Stimulated activated memory B cell treated with anti-CD40 and anti-IgM and Interleukin-4, amounts not matched to agents 10 μg/mL and 1 μg/mL and 100 μg/mL, for 72 hours (primary cell): ENCODE data around the gene CAB39.
"Not testable (repeated sequence)": the region's sequence is repeated elsewhere in the genome, so short reads cannot be mapped to it uniquely, and the experiment has no call there.

Experiments used
- ATAC-seq: fragments of 150-1000 bp; cut with Tn5 transposase; 2 replicates; pipeline ENCODE4 v1.10.0; 2021
- H3K27ac Mint-ChIP-seq: one replicate; pipeline ENCODE4 v1.8.0; 2022; ENCODE audit warnings: mild to moderate bottlenecking, mixed read lengths
- H3K27me3 Mint-ChIP-seq: one replicate; pipeline ENCODE4 v1.8.0; 2022; ENCODE audit warnings: mixed read lengths
- H3K36me3 Mint-ChIP-seq: one replicate; pipeline ENCODE4 v1.8.0; 2022; ENCODE audit warnings: mixed read lengths
- H3K4me1 Mint-ChIP-seq: one replicate; pipeline ENCODE4 v1.8.0; 2022; ENCODE audit warnings: mixed read lengths
- H3K4me3 Mint-ChIP-seq: one replicate; pipeline ENCODE4 v1.8.0; 2022; ENCODE audit warnings: mild to moderate bottlenecking, moderate library complexity, mixed read lengths
- H3K9me3 Mint-ChIP-seq: one replicate; pipeline ENCODE4 v1.8.0; 2022; ENCODE audit warnings: mixed read lengths

Gene CAB39

DNA sequence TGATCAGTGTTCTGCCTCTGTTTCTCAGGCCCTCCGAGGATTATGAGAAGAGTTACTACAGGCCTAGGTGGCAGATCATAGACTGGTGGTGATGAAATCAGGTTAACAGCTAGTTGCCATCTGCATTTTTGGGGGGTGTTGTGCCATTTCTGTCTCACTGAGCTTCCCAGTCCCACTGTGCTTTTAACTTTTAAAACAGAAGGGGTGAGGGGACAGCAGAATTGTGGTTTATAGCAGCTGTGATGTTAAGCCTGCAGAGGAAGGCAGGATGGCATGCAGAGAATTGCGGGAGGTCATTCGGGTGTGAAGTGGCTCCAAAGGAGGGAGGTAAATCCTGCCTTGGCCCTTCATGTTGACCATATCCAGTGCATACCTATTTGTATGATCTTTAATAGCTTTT is 5.0 kb downstream of the CAB39 start:
- ATAC-seq: no peak
- Mint-ChIP-seq H3K27ac (peak overlapping the region; percentile 53), H3K9me3 (no peaks in the 10 kb centered on the region), H3K36me3 (peaks cover 11% of the 10 kb centered on the region), H3K4me1 (peaks cover 73% of the 10 kb centered on the region), H3K4me3 (no peak overlapping the region), H3K27me3 (no peaks in the 10 kb centered on the region)

DNA sequence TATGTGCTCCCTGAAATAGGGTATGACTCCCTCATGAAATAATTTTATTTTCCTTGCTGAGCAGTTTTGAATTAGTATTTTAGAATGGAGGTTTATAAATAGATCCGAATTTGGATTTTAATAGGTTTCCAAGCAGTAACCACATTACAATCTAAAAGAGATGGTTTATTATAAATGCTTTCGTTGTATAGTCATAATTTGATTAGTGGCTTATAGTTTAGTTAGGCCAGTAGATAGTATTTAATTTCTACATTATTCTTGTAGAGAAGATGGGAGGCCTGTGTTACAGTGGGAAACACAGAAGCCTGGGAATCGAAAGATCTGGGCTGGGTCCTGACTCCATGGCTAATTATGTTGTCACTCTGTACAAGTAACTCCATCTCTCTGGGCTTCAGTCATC is 6.7 kb downstream of the CAB39 start:
- H3K36me3 Mint-ChIP-seq: peaks cover 21% of the 10 kb centered on the region
- H3K27me3 Mint-ChIP-seq: no peaks in the 10 kb centered on the region
- no peak for ATAC-seq
- H3K9me3 Mint-ChIP-seq: no peaks in the 10 kb centered on the region
- peak overlapping the region; percentile 17 for H3K27ac Mint-ChIP-seq
- peaks cover 69% of the 10 kb centered on the region for H3K4me1 Mint-ChIP-seq
- no peak overlapping the region for H3K4me3 Mint-ChIP-seq

DNA sequence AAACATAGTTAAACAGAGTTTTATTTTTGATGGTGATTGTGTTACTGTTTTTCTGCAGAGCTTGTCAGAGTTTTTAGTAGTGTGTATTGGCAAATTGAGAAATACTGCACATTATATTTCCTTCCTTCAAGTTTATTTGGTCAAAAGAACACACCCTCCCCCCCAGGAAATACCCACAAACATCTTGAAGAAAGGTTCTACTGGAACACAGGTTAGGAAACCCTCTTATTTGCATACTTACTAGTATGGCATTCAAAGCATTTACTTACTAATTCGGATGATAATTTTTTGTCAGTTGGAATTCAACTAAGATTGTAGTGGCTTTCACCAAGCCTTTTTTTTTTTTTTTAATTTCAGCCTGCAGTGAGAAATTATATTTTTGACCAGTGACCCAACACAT is 9.1 kb downstream of the CAB39 start:
- Mint-ChIP-seq H3K9me3 (no peaks in the 10 kb centered on the region), H3K4me1 (peaks cover 63% of the 10 kb centered on the region), H3K4me3 (peak overlapping the region; percentile 1), H3K27me3 (no peaks in the 10 kb centered on the region), H3K36me3 (peaks cover 18% of the 10 kb centered on the region), H3K27ac (peak overlapping the region; percentile 67)
- ATAC-seq: no peak

DNA sequence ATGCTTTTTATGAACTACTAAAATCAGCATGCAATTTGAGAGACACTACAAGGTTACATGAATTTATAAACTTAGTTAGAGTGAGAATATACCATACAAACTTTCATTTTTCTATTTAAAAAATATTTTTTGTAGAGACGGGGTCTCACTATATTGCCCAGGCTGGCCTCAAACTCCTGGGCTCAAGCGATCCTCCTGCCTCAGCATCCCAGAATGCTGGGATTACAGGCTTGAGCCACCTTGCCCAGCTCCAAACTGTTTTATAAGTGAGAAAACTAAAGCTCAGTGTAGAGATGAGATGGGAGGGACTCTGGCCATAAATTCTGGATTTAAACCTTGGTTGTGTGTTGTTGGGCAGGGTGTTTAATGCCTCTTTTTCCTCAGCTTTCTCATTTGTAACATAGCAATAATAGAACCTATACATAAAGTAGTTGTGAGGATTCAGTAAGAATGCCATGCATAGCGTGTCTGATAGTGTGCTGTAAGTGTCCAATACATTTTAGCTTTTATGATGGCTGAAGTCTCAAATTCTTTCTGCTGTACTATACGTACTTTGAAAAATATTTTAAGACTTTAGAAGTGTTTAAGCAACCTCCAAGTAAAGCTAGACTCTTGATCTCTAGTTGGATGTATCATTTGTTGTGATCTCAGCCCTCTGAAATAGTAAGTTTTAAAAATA is 9.7 kb downstream of the CAB39 start:
- peaks cover 22% of the 10 kb centered on the region for H3K36me3 Mint-ChIP-seq
- no peaks in the 10 kb centered on the region for H3K27me3 Mint-ChIP-seq
- H3K27ac Mint-ChIP-seq: no peak overlapping the region
- ATAC-seq: no peak
- H3K9me3 Mint-ChIP-seq: no peaks in the 10 kb centered on the region
- no peak overlapping the region for H3K4me3 Mint-ChIP-seq
- peaks cover 62% of the 10 kb centered on the region for H3K4me1 Mint-ChIP-seq

DNA sequence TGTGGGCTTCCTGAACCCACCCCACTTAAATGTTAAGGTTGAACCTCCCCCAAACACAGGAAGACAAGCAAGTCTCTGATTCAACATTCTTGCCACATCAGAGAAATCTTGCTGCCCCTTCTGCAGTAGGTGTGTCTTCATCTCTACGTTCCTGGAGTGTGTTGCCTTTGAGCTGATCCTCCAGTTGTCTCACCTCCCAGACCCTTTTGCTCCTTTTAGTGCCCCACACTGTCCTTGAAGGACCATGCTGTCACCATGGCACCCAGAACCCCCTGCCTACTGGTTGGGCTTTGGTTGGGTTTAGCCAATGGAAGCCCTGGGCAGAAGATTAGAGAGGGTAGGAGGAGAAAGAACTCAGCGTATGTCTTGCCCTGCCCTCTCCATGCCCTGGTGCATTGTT is 10.7 kb downstream of the CAB39 start:
- ATAC-seq: no peak
- no peak overlapping the region for H3K4me3 Mint-ChIP-seq
- peak overlapping the region; percentile 53 for H3K27ac Mint-ChIP-seq
- peaks cover 22% of the 10 kb centered on the region for H3K36me3 Mint-ChIP-seq
- peaks cover 52% of the 10 kb centered on the region for H3K4me1 Mint-ChIP-seq
- no peaks in the 10 kb centered on the region for H3K27me3 Mint-ChIP-seq
- no peaks in the 10 kb centered on the region for H3K9me3 Mint-ChIP-seq

DNA sequence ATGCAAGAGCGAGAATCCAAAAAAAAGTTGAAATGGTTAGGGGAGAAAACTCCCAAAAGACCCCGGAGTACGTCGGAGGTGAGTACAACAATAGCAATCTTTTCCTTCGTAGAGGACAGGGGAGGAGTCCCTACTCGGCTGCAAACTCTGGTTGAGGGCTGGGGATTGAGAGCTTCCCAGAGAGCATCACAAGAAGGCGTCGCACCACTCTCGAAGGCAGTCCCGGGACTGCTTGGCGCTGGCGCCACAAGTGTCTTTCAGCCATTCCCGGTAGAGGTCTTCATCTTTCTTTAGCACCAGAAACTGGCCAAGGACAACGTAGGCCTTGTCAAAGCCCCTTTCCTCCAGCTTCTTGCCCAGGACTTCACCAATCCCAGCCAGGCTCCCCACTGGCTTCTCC is 12.3 kb downstream of the CAB39 start:
- ATAC-seq, H3K27me3 Mint-ChIP-seq, H3K4me3 Mint-ChIP-seq, H3K27ac Mint-ChIP-seq, H3K9me3 Mint-ChIP-seq: not testable (repeated sequence)
- Mint-ChIP-seq H3K36me3 (peaks cover 22% of the 10 kb centered on the region), H3K4me1 (peaks cover 43% of the 10 kb centered on the region)

DNA sequence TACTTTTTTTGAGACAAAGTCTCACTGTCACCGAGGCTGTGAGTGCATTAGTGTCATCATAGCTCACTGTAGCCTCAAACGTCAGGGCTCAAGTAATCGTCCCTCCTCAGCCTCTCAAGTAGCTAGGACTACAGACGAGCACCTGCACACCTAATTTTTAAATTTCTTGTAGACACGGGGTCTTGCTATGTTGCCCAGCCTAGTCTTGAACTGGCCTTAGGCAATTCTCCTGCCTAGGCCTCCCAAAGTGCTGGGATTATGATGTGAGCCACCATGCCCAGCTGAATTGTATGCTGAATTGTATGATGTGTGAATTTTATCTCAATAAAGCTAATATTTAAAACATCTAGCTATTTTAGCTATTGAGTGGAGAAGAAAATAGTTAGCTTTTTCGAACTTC is 18.9 kb downstream of the CAB39 start:
- peaks cover 53% of the 10 kb centered on the region for H3K4me1 Mint-ChIP-seq
- no peaks in the 10 kb centered on the region for H3K9me3 Mint-ChIP-seq
- no peaks in the 10 kb centered on the region for H3K27me3 Mint-ChIP-seq
- H3K36me3 Mint-ChIP-seq: peaks cover 5% of the 10 kb centered on the region
- H3K27ac Mint-ChIP-seq: no peak overlapping the region
- H3K4me3 Mint-ChIP-seq: no peak overlapping the region
- ATAC-seq: no peak

DNA sequence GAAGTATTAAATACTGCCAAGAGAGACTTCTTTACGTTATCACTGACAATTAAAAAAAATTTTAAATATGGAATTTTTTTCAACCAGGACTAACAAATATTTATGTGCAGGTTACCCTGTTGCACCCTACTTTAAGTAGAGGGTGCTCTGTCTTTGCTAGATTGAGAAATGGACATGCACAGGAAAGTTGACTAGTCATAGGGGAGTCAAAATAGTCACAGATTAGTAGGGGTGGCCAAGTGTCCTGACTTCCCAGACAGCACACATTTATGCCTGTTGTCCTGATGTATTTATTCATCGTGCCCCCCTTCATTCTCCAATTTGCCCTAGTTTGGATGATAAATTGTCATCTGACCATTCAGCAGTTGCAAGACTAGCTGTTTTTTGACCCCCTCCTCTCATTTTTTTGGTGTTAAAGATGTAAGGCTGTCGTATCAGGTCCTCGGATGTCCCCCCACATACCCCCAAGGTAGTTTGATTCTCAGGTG is 20.3 kb downstream of the CAB39 start:
- ATAC-seq: no peak
- Mint-ChIP-seq H3K9me3 (no peaks in the 10 kb centered on the region), H3K36me3 (no peaks in the 10 kb centered on the region), H3K4me3 (no peak overlapping the region), H3K27me3 (no peaks in the 10 kb centered on the region), H3K27ac (no peak overlapping the region), H3K4me1 (peaks cover 62% of the 10 kb centered on the region)

DNA sequence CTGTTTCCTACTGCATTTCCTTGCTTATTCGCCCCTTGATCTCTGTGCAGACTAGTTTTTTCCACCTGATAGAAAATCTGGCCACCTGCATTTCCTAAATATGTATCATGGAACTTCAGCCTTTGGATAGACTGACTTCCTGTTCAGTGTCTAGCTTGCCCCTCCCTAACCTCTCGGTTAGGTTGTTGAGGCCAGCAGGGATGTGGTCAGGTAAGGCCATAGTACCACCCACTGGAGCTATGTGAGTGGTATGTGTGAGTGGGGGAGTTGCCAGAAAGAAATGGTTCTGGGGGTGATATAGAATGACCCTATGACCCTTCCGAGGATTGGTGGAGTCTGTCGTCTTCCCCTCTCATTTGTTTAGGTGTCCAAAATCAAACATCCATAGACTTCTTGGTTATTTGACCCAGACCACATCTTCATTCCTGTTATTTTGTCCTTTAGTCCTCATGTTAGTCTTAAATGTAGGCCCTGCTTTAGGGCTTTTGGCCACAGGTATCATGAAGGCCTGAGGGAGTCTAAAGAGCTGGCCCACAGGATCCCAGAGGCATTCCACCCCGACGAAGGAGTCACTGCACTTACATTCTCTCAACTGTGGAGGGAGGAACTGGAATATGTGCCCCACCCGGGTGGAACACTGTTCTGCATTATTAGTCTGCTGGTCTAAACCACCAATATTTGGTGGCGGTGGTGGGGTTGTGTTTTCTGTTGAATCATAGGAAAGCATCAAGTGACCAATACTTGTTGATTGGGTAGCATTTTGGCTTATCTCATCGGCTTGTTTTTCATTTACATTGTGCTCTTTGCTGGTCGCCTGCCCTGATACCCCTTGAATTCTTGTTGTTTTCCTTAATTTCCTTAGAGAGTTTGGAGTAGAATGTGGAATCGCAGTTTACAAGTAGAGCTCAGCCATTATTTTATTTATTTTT is 21.9 kb downstream of the CAB39 start:
- Mint-ChIP-seq H3K36me3 (peaks cover under 1% of the 10 kb centered on the region), H3K4me3 (no peak overlapping the region), H3K4me1 (peaks cover 71% of the 10 kb centered on the region), H3K9me3 (no peaks in the 10 kb centered on the region), H3K27ac (no peak overlapping the region), H3K27me3 (no peaks in the 10 kb centered on the region)
- ATAC-seq: no peak

DNA sequence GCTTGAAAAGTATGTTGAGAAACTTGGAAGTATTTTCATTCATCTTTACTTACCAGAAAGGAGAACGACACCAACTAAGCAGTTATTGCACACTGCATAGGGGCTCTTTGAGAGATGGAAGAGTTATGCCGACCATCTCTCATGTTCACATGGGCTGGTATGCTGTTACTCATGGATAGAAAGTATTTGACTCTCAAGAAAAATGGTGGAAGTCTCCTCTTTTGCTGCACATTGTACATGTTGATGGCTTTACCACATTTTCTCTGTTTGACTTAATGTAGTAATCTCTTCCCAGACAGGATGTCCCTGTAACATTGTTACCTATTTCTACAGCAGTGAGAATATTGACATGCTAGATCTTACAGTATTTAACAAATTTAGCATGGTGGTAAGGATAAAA is 23.2 kb downstream of the CAB39 start:
- Mint-ChIP-seq H3K4me3 (no peak overlapping the region), H3K27ac (peak overlapping the region; percentile 25), H3K9me3 (no peaks in the 10 kb centered on the region), H3K36me3 (peaks cover 12% of the 10 kb centered on the region), H3K4me1 (peaks cover 78% of the 10 kb centered on the region), H3K27me3 (no peaks in the 10 kb centered on the region)
- ATAC-seq: no peak

DNA sequence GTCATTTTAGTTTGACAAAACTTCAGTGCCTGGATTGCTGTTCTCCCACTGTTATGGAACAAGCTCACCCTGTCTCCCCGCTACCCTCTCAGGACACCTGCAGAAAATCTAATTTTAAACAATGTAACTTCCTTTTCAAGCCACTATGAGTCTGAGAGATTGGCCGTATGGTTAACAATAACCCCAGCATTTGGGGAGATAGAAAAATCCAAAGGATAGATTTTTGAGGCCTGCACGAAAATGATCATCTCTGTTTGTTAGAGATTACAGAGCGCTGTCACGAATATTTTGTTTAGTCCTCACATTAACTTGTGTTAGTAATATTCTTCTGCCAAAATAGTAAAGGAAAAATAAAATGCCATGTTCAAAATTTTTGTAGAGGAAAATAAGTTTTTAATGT is 24.7 kb downstream of the CAB39 start:
- Mint-ChIP-seq H3K9me3 (no peaks in the 10 kb centered on the region), H3K36me3 (peaks cover 20% of the 10 kb centered on the region), H3K4me1 (peaks cover 76% of the 10 kb centered on the region), H3K4me3 (no peak overlapping the region), H3K27me3 (no peaks in the 10 kb centered on the region), H3K27ac (no peak overlapping the region)
- no peak for ATAC-seq

DNA sequence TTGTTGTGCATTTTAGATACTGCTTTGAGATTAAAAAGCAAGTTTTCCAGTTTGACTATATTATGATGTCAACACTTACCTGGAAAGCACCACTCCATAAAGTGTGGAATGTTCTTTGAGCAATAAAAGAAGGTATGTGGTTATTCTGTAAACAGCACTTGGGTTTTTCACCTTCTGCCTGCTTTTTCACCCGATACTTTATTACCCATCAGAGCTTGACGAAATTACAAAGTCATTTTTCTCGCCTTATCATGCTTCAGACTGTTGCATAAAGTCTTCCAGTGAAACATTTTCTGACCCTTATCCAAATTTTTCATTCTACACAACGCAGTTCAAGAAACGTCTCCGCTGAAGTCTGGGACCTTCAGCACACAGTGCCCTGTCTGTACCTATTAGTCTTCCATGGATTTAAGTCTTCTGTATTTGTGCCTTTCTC is 25.2 kb downstream of the CAB39 start:
- Mint-ChIP-seq H3K4me1 (peaks cover 76% of the 10 kb centered on the region), H3K27me3 (no peaks in the 10 kb centered on the region), H3K27ac (peak overlapping the region; percentile 56), H3K9me3 (no peaks in the 10 kb centered on the region), H3K4me3 (no peak overlapping the region), H3K36me3 (peaks cover 26% of the 10 kb centered on the region)
- ATAC-seq: no peak

DNA sequence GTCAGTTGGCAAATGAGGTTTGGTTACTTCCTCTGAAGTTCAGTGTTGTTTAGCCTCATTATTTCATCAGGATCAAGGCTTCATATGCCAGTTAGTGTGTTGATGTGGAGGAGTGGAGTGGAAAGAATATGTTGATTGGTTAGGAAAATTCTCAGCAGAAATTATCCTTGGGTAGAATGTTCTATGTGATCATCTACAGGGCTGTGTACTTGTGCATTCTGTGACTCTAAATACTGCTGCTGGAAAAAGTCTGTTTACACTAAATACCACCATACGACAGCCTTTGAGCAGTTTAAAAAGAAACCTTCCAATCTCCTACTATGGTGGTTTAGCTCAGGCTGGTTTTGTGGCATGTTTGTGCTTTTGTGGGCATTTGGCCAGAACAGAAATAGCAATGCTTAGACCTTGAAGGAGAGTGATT is 25.8 kb downstream of the CAB39 start:
- no peak for ATAC-seq
- Mint-ChIP-seq H3K27me3 (no peaks in the 10 kb centered on the region), H3K4me1 (peaks cover 71% of the 10 kb centered on the region), H3K27ac (peak overlapping the region; percentile 56), H3K4me3 (no peak overlapping the region), H3K36me3 (peaks cover 29% of the 10 kb centered on the region), H3K9me3 (no peaks in the 10 kb centered on the region)

DNA sequence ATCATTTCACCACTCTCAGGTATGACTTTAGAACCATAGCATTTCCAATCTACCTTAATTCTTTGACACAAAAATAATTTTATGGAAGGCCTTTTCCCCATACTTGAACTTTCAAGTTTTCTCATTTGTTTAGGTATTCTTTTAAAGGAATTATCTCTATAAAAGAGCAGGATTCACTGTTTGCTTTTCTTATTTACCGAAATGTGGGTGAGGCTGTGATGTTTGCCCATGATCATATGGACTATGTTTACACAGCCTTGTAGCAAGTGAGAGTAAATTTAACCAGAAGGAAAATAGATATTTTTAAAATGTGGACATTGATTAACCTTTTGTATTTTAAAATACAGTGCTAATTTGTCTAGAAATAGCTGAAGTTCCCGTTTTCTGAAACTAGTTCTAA is 26.3 kb downstream of the CAB39 start:
- Mint-ChIP-seq H3K27ac (peak overlapping the region; percentile 56), H3K4me3 (no peak overlapping the region), H3K36me3 (peaks cover 29% of the 10 kb centered on the region), H3K4me1 (peaks cover 66% of the 10 kb centered on the region), H3K9me3 (no peaks in the 10 kb centered on the region), H3K27me3 (no peaks in the 10 kb centered on the region)
- no peak for ATAC-seq

DNA sequence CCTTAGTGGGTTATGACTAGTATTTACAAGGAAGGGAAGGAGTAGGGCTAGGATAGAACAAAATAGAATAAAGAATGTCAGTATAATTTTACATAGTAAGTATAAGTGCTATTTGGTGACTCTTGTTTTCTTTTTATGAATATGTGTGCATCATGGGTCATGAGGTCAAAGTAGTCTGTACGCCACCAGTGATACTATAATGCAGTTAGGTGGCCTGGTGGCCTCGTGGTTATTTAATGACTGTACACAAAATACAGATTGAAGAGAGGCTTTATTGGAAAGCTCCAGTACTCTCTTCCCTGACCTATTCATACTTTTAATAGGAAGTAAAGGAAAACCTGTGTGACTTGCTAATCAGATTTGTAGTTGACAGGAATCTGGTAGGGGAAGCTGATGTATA is 27.3 kb downstream of the CAB39 start:
- ATAC-seq: no peak
- H3K36me3 Mint-ChIP-seq: peaks cover 29% of the 10 kb centered on the region
- H3K4me1 Mint-ChIP-seq: peaks cover 56% of the 10 kb centered on the region
- H3K27me3 Mint-ChIP-seq: no peaks in the 10 kb centered on the region
- no peak overlapping the region for H3K27ac Mint-ChIP-seq
- H3K4me3 Mint-ChIP-seq: no peak overlapping the region
- no peaks in the 10 kb centered on the region for H3K9me3 Mint-ChIP-seq

DNA sequence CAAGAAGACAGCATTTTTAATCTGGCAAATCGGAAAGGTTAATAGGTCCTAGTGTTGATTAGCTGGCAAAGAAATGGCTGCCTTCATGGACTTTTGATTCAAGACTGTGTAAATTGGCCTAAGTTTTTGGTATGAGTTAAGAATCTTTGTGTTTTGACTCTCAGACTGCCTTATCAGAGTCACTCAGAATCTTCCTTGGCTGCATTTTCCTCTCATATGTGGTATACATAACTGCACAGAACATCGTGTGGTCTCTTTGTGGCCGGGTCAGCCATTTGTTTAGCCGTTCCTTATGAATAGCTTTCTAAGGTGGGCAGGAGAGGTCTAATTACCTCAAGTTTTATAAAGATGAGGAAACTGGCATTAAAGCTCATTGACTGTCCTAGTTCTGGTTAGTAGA is 30.1 kb downstream of the CAB39 start:
- Mint-ChIP-seq H3K4me1 (peaks cover 47% of the 10 kb centered on the region), H3K27ac (no peak overlapping the region), H3K9me3 (no peaks in the 10 kb centered on the region), H3K36me3 (peaks cover 35% of the 10 kb centered on the region), H3K27me3 (no peaks in the 10 kb centered on the region), H3K4me3 (no peak overlapping the region)
- no peak for ATAC-seq
